Measurements from ENCODE around the gene GNB1L. TPM values are rescaled to one million over a fixed set of nuclear protein-coding genes. Genes with fewer than 3 reads are reported as not detected.

The GNB1L gene
- total and polyA plus RNA-seq, 8 donors: 2.1 to 4.8 (median 3.6) TPM

DNA sequence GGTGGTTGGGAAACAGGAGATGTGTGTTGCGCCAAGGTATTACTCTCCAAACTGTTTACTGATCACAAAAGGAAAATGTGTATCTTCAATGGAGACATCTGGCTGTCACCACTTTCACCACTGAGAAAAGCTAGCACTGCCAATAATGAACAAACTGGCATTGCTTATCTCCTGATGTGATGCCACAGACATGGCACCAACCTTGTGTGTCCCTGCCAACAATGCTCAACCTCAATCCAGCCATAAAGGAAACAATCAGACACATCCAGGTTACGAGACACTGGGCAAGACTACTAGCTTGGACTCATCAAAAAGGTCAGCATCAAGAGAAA, 28.1 kb downstream of the GNB1L start:
- no peaks in the 10 kb centered on the region for H3K9me3 ChIP-seq
- intact Hi-C loops (cut with DNase I): no loop called here
- no peaks in the 10 kb centered on the region for H3K36me3 ChIP-seq
- H3K27me3 ChIP-seq: no peaks in the 10 kb centered on the region
- H3K27ac ChIP-seq: no peak overlapping the region
- TF ChIP-seq, protein P1, sequence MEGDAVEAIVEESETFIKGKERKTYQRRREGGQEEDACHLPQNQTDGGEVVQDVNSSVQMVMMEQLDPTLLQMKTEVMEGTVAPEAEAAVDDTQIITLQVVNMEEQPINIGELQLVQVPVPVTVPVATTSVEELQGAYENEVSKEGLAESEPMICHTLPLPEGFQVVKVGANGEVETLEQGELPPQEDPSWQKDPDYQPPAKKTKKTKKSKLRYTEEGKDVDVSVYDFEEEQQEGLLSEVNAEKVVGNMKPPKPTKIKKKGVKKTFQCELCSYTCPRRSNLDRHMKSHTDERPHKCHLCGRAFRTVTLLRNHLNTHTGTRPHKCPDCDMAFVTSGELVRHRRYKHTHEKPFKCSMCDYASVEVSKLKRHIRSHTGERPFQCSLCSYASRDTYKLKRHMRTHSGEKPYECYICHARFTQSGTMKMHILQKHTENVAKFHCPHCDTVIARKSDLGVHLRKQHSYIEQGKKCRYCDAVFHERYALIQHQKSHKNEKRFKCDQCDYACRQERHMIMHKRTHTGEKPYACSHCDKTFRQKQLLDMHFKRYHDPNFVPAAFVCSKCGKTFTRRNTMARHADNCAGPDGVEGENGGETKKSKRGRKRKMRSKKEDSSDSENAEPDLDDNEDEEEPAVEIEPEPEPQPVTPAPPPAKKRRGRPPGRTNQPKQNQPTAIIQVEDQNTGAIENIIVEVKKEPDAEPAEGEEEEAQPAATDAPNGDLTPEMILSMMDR (IDR thresholded peaks at IDR 0.05): no peak
- no peaks in the 10 kb centered on the region for H3K4me1 ChIP-seq
- FAIRE-seq (no peak), ATAC-seq (no peak), DNase-seq (no peak)
- no peak overlapping the region for H3K4me3 ChIP-seq
- 44 to 93% methylated on average over 2 of the region's 2 CpGs for WGBS, 2 donors

DNA sequence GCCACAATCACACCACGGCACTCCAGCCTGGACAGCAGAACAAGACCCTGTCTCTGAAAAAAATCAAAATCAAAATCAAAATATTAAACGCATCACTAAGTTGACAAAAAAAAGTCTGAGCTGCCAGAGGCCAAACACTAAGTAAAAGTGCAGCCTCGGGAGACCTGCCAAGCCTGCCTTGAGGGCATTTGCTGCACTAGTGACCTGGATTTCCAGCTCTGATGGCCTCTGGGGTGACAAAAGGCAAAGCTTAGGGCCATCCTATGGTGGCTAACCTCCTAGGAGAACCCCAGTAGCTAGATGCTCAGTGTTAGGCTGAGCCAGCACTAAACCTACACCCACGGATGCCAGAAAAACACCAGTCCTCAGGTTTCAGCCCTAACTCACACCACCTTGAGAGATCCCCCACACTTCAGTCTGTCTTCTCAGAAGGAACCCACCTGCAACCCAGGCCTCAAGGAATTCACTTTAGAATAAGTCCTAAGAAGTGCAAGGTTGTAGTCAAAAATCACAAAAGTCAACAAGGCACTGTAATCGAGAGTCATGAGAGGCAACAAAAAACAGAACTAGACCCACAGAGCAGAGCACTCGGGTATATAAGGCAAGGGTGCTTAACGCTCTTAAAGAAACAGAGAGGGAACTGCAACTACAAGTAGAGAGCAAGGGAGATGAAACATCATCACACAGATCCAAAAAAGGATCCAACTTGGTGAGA, 28.6 kb downstream of the GNB1L start:
- WGBS, 2 donors: 88 to 95% methylated on average over 7 of the region's 7 CpGs
- no peak for ATAC-seq
- no peak for FAIRE-seq
- Histone ChIP-seq H3K27me3 (no peaks in the 10 kb centered on the region), H3K4me3 (no peak overlapping the region), H3K27ac (no peak overlapping the region), H3K4me1 (no peaks in the 10 kb centered on the region), H3K36me3 (no peaks in the 10 kb centered on the region), H3K9me3 (no peaks in the 10 kb centered on the region)
- TF ChIP-seq, protein P1 (IDR thresholded peaks at IDR 0.05): no peak
- intact Hi-C loops (cut with DNase I): no loop called here
- peak in 1 of 6 donors; percentile 24 for DNase-seq

DNA sequence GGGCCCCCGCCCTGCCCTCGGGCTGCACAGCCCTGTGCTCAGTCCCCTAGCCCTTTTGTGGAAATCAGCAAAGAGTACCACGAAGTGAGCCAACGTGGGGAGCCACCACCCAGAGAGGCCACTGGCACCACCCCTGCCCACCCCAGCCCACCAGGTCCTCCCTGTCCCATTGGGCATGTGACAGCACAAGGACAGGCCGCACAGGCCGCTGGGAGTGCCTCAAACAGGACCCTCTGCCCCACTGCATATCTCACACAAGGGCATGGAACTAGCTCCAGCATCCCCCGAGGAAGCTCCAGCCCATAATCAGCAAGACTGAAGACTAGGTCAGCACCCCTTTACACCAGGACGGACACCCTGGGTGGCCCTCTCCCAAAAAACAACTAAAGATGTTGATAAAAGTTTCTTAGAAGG, 29.7 kb downstream of the GNB1L start:
- FAIRE-seq (no peak), ATAC-seq (no peak), DNase-seq (peak in 2 of 6 donors; percentile 7 to 35)
- no peaks in the 10 kb centered on the region for H3K27me3 ChIP-seq
- H3K36me3 ChIP-seq: no peaks in the 10 kb centered on the region
- H3K27ac ChIP-seq: no peak overlapping the region
- H3K4me3 ChIP-seq: no peak overlapping the region
- H3K9me3 ChIP-seq: no peaks in the 10 kb centered on the region
- intact Hi-C loops (cut with DNase I): no loop called here
- TF ChIP-seq, protein P1 (IDR thresholded peaks at IDR 0.05): no peak
- no peaks in the 10 kb centered on the region for H3K4me1 ChIP-seq
- WGBS, 2 donors: 91 to 92% methylated on average over 8 of the region's 8 CpGs

DNA sequence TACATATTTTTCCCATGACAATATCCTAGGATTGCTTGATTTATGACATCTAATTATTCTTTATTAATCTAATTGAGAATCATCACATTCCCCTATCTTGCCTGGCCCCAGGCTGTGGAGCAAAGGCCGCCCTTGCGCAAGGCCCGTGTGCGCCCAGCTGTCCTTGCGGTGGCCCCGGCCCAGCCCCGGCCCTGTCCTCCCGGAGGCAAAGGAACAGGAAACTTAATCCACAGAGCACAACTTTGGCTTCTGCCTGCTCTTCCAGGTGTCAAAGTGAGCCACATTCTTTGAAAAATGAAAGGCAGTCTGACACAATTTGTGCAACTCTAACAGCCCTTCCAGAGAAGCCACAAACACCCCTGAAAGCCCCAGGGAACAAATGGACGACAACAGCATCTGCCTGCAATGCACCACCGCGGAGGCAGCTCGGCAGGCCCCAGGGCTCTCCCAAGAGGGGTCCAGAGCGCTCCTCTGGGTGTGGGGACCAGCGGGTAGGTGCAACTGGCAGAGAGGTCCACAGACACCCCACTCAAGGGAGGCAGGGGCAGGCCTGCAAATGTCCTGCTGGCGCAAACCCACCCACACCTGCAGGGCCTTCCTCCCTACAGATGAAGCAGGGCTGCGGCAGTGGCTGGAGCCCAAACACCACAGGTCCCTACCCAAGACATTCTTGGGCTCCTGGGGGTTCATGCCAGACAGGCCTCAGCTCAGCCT, 30.3 kb downstream of the GNB1L start:
- ATAC-seq (peak in 1 of 4 donors; percentile 44), FAIRE-seq (no peak), DNase-seq (peak in 3 of 6 donors; percentile 1 to 43 (median 4))
- Histone ChIP-seq H3K27ac (no peak overlapping the region), H3K27me3 (no peaks in the 10 kb centered on the region), H3K36me3 (no peaks in the 10 kb centered on the region), H3K9me3 (no peaks in the 10 kb centered on the region), H3K4me1 (no peaks in the 10 kb centered on the region), H3K4me3 (no peak overlapping the region)
- WGBS, 2 donors: 89 to 91% methylated on average over 16 of the region's 16 CpGs
- TF ChIP-seq, protein P1 (IDR thresholded peaks at IDR 0.05): no peak
- intact Hi-C loops (cut with DNase I): no loop called here

DNA sequence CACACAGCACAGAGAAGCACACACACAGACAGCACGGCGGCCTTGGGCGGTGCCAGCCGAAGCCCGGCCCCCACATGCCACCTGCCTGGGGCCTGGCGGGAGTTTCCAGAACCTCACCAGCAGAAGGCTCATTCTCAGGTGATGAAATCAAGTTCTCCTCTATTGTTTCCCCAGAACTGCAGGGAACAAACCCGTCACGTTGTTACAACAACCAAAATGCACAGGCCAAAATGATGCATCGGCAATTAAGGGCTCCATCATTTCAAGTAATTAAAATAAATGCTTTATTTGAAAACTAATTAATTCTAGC, 30.8 kb downstream of the GNB1L start:
- Histone ChIP-seq H3K27ac (no peak overlapping the region), H3K27me3 (no peaks in the 10 kb centered on the region), H3K4me3 (no peak overlapping the region), H3K4me1 (no peaks in the 10 kb centered on the region), H3K36me3 (no peaks in the 10 kb centered on the region), H3K9me3 (no peaks in the 10 kb centered on the region)
- DNase-seq (peak in 3 of 6 donors; percentile 0 to 45 (median 7)), ATAC-seq (peak in 1 of 4 donors; percentile 36), FAIRE-seq (no peak)
- TF ChIP-seq, protein P1 (IDR thresholded peaks at IDR 0.05): no peak
- intact Hi-C loops (cut with DNase I): no loop called here
- WGBS, 2 donors: 88% methylated on average over 9 of the region's 9 CpGs

Measured in pancreas (tissue), 10 donors.